Measurements from ENCODE around the gene SFTA2.

GRCh38 chr6:30965140-30965601, 33.2 kb upstream of the SFTA2 start:
- TF ChIP-seq EZH2 (IDR thresholded peaks at IDR 0.05; ENCODE audit: low read length, unreplicated experiment) (no peak), EZH2phosphoT487 (IDR thresholded peaks at IDR 0.05; ENCODE audit: borderline replicate concordance, low read length) (no peak), CTCF (conservative IDR thresholded peaks at IDR 0.05; ENCODE audit: low read depth, low read length) (no peak)

Data from PC-3 (cell line).